ENCODE measurements around the gene AGAP3. TPM values are rescaled to one million over a fixed set of nuclear protein-coding genes. Genes with fewer than 3 reads are reported as not detected.
A peak's percentile ranks its signal among the peaks of the same experiment; 100 is the strongest.

The AGAP3 gene
- polyA plus RNA-seq, 3 donors = 6.4 to 133 (median 6.8) TPM

DNA sequence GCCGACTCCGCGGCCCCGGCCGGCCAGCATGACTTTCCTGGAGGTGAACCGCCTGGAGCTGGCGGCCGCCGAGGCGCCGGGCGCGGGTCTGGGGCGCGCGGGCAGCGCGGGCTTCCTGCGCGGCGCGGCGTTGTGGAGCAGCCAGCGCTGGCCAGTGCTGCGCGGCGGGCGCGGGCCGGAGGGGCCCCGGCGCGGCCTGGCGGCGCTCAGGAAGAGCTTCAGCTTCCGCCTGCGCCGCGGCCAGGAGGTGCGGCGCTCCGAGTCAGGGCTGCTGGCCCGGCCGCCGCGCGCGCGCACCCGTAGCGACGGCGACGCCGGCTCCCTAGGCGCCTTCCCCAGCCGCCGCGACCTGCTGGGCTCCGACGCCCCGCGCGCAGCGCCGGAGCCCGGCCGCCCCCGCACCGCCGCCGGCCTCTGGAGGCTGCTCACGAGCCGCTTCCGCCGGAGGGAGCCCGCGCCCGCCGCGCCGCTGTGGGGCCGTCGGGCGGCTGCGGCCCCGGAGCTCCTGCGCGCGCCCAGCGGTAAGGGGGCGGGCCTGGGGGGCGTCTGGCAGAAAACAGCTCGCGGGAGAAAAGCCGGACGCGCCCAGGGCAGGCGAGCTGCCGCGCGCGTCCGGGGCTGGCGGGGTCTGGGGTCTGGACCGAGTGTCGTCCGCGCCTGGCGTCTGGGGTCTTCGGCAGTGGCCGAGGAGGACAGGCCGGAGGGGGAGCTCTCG lies 29.0 kb downstream of the AGAP3 start:
- no peak overlapping the region for H3K4me2 ChIP-seq (replicated peaks; ENCODE audit: extremely low read depth, low read length, poor library complexity, severe bottlenecking)
- Mint-ChIP-seq H3K27me3 (ENCODE audit: low read depth in 3 of 3) (peaks cover 22 to 32% (median 22%) of the 10 kb centered on the region in 3 donors), H3K27ac (no peak overlapping the region), H3K9me3 (peaks cover 0 to 4% (median 2%) of the 10 kb centered on the region in 7 donors), H3K36me3 (peaks cover 44 to 61% of the 10 kb centered on the region in 2 donors), H3K4me1 (peaks cover 7% of the 10 kb centered on the region), H3K4me3 (peak overlapping the region in 1 of 2 donors; percentile 70)
- H3K4me1 ChIP-seq (ENCODE audit: control insufficient read depth in 1 of 2, insufficient read depth in 2 of 2, low read length in 2 of 2) = peaks cover 3 to 7% of the 10 kb centered on the region in 2 donors
- H3K4me3 ChIP-seq (replicated peaks in 1 of 3; ENCODE audit: low read depth in 2 of 3, low read length in 3 of 3) = no peak overlapping the region
- no peaks in the 10 kb centered on the region for H3K9me3 ChIP-seq (replicated peaks in 1 of 2; ENCODE audit: control insufficient read depth in 1 of 2, insufficient read depth in 1 of 2, low read length in 2 of 2)
- intact Hi-C loops (cut with micrococcal nuclease) = loop anchor here in 1 of 2 donors (10.0 kb wide), 1 partner anchor 220 kb away; no protein-coding TSS in a partner anchor
- DNase-seq = no peak
- H2AFZ ChIP-seq (ENCODE audit: insufficient read depth, low read depth, low read length, poor library complexity, severe bottlenecking) = no peak overlapping the region
- peaks cover 22 to 44% of the 10 kb centered on the region in 2 donors for H3K36me3 ChIP-seq (replicated peaks in 1 of 2; ENCODE audit: control insufficient read depth in 1 of 2, insufficient read depth in 2 of 2, low read length in 2 of 2)
- peaks cover 14% of the 10 kb centered on the region for H3K79me2 ChIP-seq (ENCODE audit: insufficient read depth, low read length)
- WGBS (ENCODE audit: insufficient coverage) = 10% methylated on average over 111 of the region's 114 CpGs
- no peak overlapping the region for H3K27ac ChIP-seq (ENCODE audit: low read depth in 1 of 2, low read length in 2 of 2)
- peaks cover 92% of the 10 kb centered on the region for H4K20me1 ChIP-seq (ENCODE audit: insufficient read depth, low read length)
- no peak overlapping the region for H3K9ac ChIP-seq (ENCODE audit: insufficient read depth, low read length, poor library complexity, severe bottlenecking)
- TF ChIP-seq, protein P1, sequence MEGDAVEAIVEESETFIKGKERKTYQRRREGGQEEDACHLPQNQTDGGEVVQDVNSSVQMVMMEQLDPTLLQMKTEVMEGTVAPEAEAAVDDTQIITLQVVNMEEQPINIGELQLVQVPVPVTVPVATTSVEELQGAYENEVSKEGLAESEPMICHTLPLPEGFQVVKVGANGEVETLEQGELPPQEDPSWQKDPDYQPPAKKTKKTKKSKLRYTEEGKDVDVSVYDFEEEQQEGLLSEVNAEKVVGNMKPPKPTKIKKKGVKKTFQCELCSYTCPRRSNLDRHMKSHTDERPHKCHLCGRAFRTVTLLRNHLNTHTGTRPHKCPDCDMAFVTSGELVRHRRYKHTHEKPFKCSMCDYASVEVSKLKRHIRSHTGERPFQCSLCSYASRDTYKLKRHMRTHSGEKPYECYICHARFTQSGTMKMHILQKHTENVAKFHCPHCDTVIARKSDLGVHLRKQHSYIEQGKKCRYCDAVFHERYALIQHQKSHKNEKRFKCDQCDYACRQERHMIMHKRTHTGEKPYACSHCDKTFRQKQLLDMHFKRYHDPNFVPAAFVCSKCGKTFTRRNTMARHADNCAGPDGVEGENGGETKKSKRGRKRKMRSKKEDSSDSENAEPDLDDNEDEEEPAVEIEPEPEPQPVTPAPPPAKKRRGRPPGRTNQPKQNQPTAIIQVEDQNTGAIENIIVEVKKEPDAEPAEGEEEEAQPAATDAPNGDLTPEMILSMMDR (IDR thresholded peaks at IDR 0.05) = no peak
- peaks cover 2 to 21% of the 10 kb centered on the region in 2 donors for H3K27me3 ChIP-seq (ENCODE audit: control insufficient read depth in 2 of 2, insufficient read depth in 2 of 2, low read length in 2 of 2)

DNA sequence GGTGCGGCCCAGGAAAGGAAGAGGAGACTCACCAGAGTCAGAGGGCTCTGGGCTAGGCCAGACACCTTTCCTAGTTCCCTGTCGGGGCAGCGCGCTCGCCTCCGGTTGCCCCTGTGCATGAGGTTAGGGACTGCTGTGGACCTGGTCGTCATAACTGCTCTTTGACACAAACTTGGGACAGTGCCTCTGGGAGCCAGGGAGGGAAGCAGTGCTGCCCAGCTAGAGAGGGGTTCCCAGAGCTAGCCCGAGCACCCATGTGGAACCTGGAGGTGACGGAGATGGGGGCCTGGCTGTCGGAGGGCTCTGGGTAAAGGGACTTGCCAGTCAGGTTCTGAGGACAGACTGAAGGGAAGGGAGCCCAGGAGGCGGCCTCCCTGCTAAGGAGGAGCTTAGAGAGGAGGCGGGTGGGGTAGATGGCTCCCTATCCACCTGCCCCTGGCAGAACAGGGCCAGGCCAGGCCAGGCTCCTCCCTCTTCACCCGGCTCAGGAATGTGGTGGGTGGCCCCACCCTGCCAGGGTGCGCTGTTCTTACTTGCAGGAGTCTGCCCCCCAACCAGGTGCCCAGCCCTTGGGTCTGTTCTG lies 29.7 kb downstream of the AGAP3 start:
- WGBS (ENCODE audit: insufficient coverage) = 90% methylated on average over 9 of the region's 14 CpGs
- Mint-ChIP-seq H3K9me3 (peaks cover 0 to 4% (median 2%) of the 10 kb centered on the region in 7 donors), H3K27me3 (ENCODE audit: low read depth in 3 of 3) (peaks cover 22 to 32% (median 24%) of the 10 kb centered on the region in 3 donors), H3K4me3 (peak overlapping the region in 1 of 2 donors; percentile 70), H3K27ac (no peak overlapping the region), H3K4me1 (peaks cover 3% of the 10 kb centered on the region), H3K36me3 (peaks cover 51 to 67% of the 10 kb centered on the region in 2 donors)
- no peak overlapping the region for H3K27ac ChIP-seq (ENCODE audit: low read depth in 1 of 2, low read length in 2 of 2)
- no peaks in the 10 kb centered on the region for H3K9me3 ChIP-seq (replicated peaks in 1 of 2; ENCODE audit: control insufficient read depth in 1 of 2, insufficient read depth in 1 of 2, low read length in 2 of 2)
- no peak overlapping the region for H3K4me3 ChIP-seq (replicated peaks in 1 of 3; ENCODE audit: low read depth in 2 of 3, low read length in 3 of 3)
- TF ChIP-seq, protein P1 (IDR thresholded peaks at IDR 0.05) = no peak
- no peak overlapping the region for H2AFZ ChIP-seq (ENCODE audit: insufficient read depth, low read depth, low read length, poor library complexity, severe bottlenecking)
- peaks cover 28 to 51% of the 10 kb centered on the region in 2 donors for H3K36me3 ChIP-seq (replicated peaks in 1 of 2; ENCODE audit: control insufficient read depth in 1 of 2, insufficient read depth in 2 of 2, low read length in 2 of 2)
- H4K20me1 ChIP-seq (ENCODE audit: insufficient read depth, low read length) = peaks cover 92% of the 10 kb centered on the region
- no peak for DNase-seq
- H3K4me2 ChIP-seq (replicated peaks; ENCODE audit: extremely low read depth, low read length, poor library complexity, severe bottlenecking) = no peak overlapping the region
- peaks cover 3 to 7% of the 10 kb centered on the region in 2 donors for H3K4me1 ChIP-seq (ENCODE audit: control insufficient read depth in 1 of 2, insufficient read depth in 2 of 2, low read length in 2 of 2)
- H3K9ac ChIP-seq (ENCODE audit: insufficient read depth, low read length, poor library complexity, severe bottlenecking) = no peak overlapping the region
- H3K79me2 ChIP-seq (ENCODE audit: insufficient read depth, low read length) = peaks cover 14% of the 10 kb centered on the region
- intact Hi-C loops (cut with micrococcal nuclease) = loop anchor here in 1 of 2 donors (10.0 kb wide), 1 partner anchor 221 kb away; no protein-coding TSS in a partner anchor
- peaks cover 2 to 21% of the 10 kb centered on the region in 2 donors for H3K27me3 ChIP-seq (ENCODE audit: control insufficient read depth in 2 of 2, insufficient read depth in 2 of 2, low read length in 2 of 2)

Data from CD14-positive monocyte (primary cell).